CD14-positive monocyte (primary cell): ENCODE results near the gene DLG1. TPM values are rescaled to one million over a fixed set of nuclear protein-coding genes. Genes with fewer than 3 reads are reported as not detected.

Source experiments
- DNase-seq, 3 donors: peaks; one replicate each; pipeline ENCODE4 v3.0.0-alpha.2; 2011 to 2022
- H2AFZ ChIP-seq: 2 replicates; pipeline ENCODE4 v1.6.0; 2012; ENCODE audit warnings: mild to moderate bottlenecking, low read depth, low read length, inconsistent platforms; ENCODE audit not compliant: insufficient read depth, poor library complexity, severe bottlenecking
- H3K27ac ChIP-seq, 2 donors: 1 replicate in 1 of 2; 2 replicates in 1 of 2; pipeline ENCODE4 v1.5.1; 2012 to 2013; ENCODE audit warnings: low read length in 2 of 2, control low read depth in 1 of 2, inconsistent platforms in 1 of 2, low read depth in 1 of 2, mild to moderate bottlenecking in 1 of 2
- H3K27me3 ChIP-seq, 2 donors: one replicate each; pipeline versions ENCODE4 v1.6.0 to v1.6.1; 2011 to 2013; ENCODE audit warnings: low read length in 2 of 2; ENCODE audit not compliant: control insufficient read depth in 2 of 2, insufficient read depth in 2 of 2
- H3K36me3 ChIP-seq, 2 donors: replicated peaks in 1 of 2; 1 replicate in 1 of 2; 2 replicates in 1 of 2; pipeline versions ENCODE4 v1.5.1 to v1.6.1; 2012 to 2013; ENCODE audit warnings: low read length in 2 of 2, control low read depth in 1 of 2, inconsistent platforms in 1 of 2, mild to moderate bottlenecking in 1 of 2; ENCODE audit not compliant: insufficient read depth in 2 of 2, control insufficient read depth in 1 of 2
- H3K4me1 ChIP-seq, 2 donors: 1 replicate in 1 of 2; 2 replicates in 1 of 2; pipeline versions ENCODE4 v1.5.1 to v1.6.1; 2012 to 2013; ENCODE audit warnings: low read length in 2 of 2, control low read depth in 1 of 2, inconsistent platforms in 1 of 2, mild to moderate bottlenecking in 1 of 2, moderate library complexity in 1 of 2; ENCODE audit not compliant: insufficient read depth in 2 of 2, control insufficient read depth in 1 of 2
- H3K4me2 ChIP-seq: replicated peaks from 2 replicates; pipeline ENCODE3; 2012; ENCODE audit warnings: low read length, moderate library complexity, mild to moderate bottlenecking; ENCODE audit not compliant: poor library complexity, severe bottlenecking; ENCODE audit errors: extremely low read depth
- H3K4me3 ChIP-seq, 3 experiments: fragments of 200-600 bp in 1 of 3; sonication (generic) in 1 of 3; replicated peaks in 1 of 3; 1 replicate in 2 of 3; 2 replicates in 1 of 3; pipeline ENCODE4 v1.5.1; 2011 to 2013; ENCODE audit warnings: low read length in 3 of 3, mild to moderate bottlenecking in 3 of 3, control low read depth in 2 of 3, low read depth in 2 of 3, inconsistent platforms in 1 of 3, moderate library complexity in 1 of 3
- H3K79me2 ChIP-seq: 2 replicates; pipeline ENCODE4 v1.6.0; 2012; ENCODE audit warnings: mild to moderate bottlenecking, control low read depth, inconsistent platforms, low read length, moderate library complexity; ENCODE audit not compliant: insufficient read depth
- H3K9ac ChIP-seq: 2 replicates; pipeline ENCODE4 v1.6.0; 2017; ENCODE audit warnings: low read length, mild to moderate bottlenecking; ENCODE audit not compliant: insufficient read depth, poor library complexity, severe bottlenecking
- H3K9me3 ChIP-seq, 2 donors: replicated peaks in 1 of 2; 1 replicate in 1 of 2; 2 replicates in 1 of 2; pipeline versions ENCODE4 v1.5.1 to v1.6.1; 2012 to 2013; ENCODE audit warnings: low read length in 2 of 2, control low read depth in 1 of 2; ENCODE audit not compliant: control insufficient read depth in 1 of 2, insufficient read depth in 1 of 2
- H4K20me1 ChIP-seq: 2 replicates; pipeline ENCODE4 v1.6.0; 2012; ENCODE audit warnings: mild to moderate bottlenecking, low read length, control low read depth, moderate library complexity; ENCODE audit not compliant: insufficient read depth
- H3K27ac Mint-ChIP-seq, 7 donors: one replicate each; pipeline ENCODE4 v1.8.0; 2020; ENCODE audit warnings: mild to moderate bottlenecking in 7 of 7, mixed read lengths in 7 of 7, moderate library complexity in 6 of 7, inconsistent platforms in 2 of 7
- H3K27me3 Mint-ChIP-seq, 3 donors: one replicate each; pipeline ENCODE4 v1.8.0; 2021 to 2022; ENCODE audit warnings: low read depth in 3 of 3, mild to moderate bottlenecking in 3 of 3, mixed read lengths in 3 of 3, moderate library complexity in 3 of 3, inconsistent platforms in 1 of 3
- H3K36me3 Mint-ChIP-seq, 2 donors: one replicate each; pipeline ENCODE4 v1.8.0; 2020; ENCODE audit warnings: mixed read lengths in 2 of 2, inconsistent platforms in 1 of 2, mild to moderate bottlenecking in 1 of 2
- H3K4me1 Mint-ChIP-seq: one replicate; pipeline ENCODE4 v1.8.0; 2020; ENCODE audit warnings: mild to moderate bottlenecking, mixed read lengths
- H3K4me3 Mint-ChIP-seq, 2 donors: one replicate each; pipeline ENCODE4 v1.8.0; 2020; ENCODE audit warnings: mild to moderate bottlenecking in 2 of 2, mixed read lengths in 2 of 2, moderate library complexity in 1 of 2
- H3K9me3 Mint-ChIP-seq, 7 donors: one replicate each; pipeline ENCODE4 v1.8.0; 2020 to 2022; ENCODE audit warnings: mixed read lengths in 7 of 7, mild to moderate bottlenecking in 6 of 7, moderate library complexity in 6 of 7, inconsistent platforms in 2 of 7
- CTCF ChIP-seq: fragments of 200-600 bp; IDR thresholded peaks from one replicate; pipeline ENCODE4 v1.8.0; 2022; ENCODE audit warnings: antibody characterized with exemption, mild to moderate bottlenecking
- WGBS: methylation state at CpG from one replicate; pipeline ENCODE4 v1.1.5; 2013; ENCODE audit warnings: missing lambda C conversion rate; ENCODE audit not compliant: insufficient coverage; 5-methylcytosine and 5-hydroxymethylcytosine counted together
- intact Hi-C, 2 donors: fragments of 100-400 bp; cut with micrococcal nuclease; formaldehyde crosslinking; loops; one replicate each; pipeline versions ENCODE4 v1.15.0 to v1.15.1; 2023
- polyA plus RNA-seq, 3 donors: library from polyadenylated mRNA; depleted of rRNA in 1 of 3; unstranded in 2 of 3; stranded (reverse) in 1 of 3; fragments of 300-500 nt in 2 of 3; fragments of >200 nt in 1 of 3; fragmentation: Illumina TruSeq in 2 of 3; gene quantifications; 1 replicate in 2 of 3; 2 replicates in 1 of 3; pipeline ENCODE4 v1.2.3, GENCODE V29; 2012 to 2021

DLG1 gene
- polyA plus RNA-seq, 3 donors = 6.5 to 21.9 (median 10.2) TPM

GRCh38 chr3:197297002-197297401 is 1.4 kb downstream of the DLG1 start:
- Histone ChIP-seq H3K27me3 (peaks cover 12 to 19% of the 10 kb centered on the region in 2 donors), H4K20me1 (no peaks in the 10 kb centered on the region), H3K9ac (peak overlapping the region; percentile 90), H3K79me2 (peaks cover 24% of the 10 kb centered on the region), H3K27ac (no peak overlapping the region), H3K4me1 (peaks cover 17 to 22% of the 10 kb centered on the region in 2 donors), H2AFZ (peak overlapping the region; percentile 96), H3K4me2 (peak overlapping the region; percentile 86), H3K9me3 (no peaks in the 10 kb centered on the region), H3K4me3 (peak overlapping the region; percentile 62 to 96 (median 86)), H3K36me3 (peaks cover 0 to 12% of the 10 kb centered on the region in 2 donors)
- TF ChIP-seq CTCF = no peak
- WGBS = 1% methylated on average over 11 of the region's 15 CpGs
- H3K4me3 Mint-ChIP-seq = peak overlapping the region; percentile 93
- H3K4me1 Mint-ChIP-seq = peaks cover 36% of the 10 kb centered on the region
- H3K9me3 Mint-ChIP-seq = peaks cover 0 to 2% (median 0%) of the 10 kb centered on the region in 7 donors
- peaks cover 8 to 12% of the 10 kb centered on the region in 2 donors for H3K36me3 Mint-ChIP-seq
- intact Hi-C loops = no loop called here
- H3K27me3 Mint-ChIP-seq = peaks cover 18 to 25% (median 24%) of the 10 kb centered on the region in 3 donors
- peak overlapping the region in 5 of 7 donors; percentile 52 to 81 (median 66) for H3K27ac Mint-ChIP-seq
- DNase-seq = no peak

- Histone ChIP-seq H3K9me3 (no peaks in the 10 kb centered on the region), H3K36me3 (peaks cover 0 to 12% of the 10 kb centered on the region in 2 donors), H3K4me1 (peaks cover 17 to 22% of the 10 kb centered on the region in 2 donors), H3K79me2 (peaks cover 24% of the 10 kb centered on the region), H3K4me2 (peak overlapping the region; percentile 86), H3K4me3 (peak overlapping the region in 1 of 3 experiments; percentile 96), H4K20me1 (no peaks in the 10 kb centered on the region), H3K27me3 (peaks cover 12 to 19% of the 10 kb centered on the region in 2 donors), H3K27ac (no peak overlapping the region), H2AFZ (peak overlapping the region; percentile 96), H3K9ac (no peak overlapping the region)
- Mint-ChIP-seq H3K27ac (no peak overlapping the region), H3K4me1 (peaks cover 38% of the 10 kb centered on the region), H3K27me3 (peaks cover 15 to 24% (median 22%) of the 10 kb centered on the region in 3 donors), H3K36me3 (peaks cover 13 to 17% of the 10 kb centered on the region in 2 donors), H3K4me3 (peak overlapping the region in 1 of 2 donors; percentile 93), H3K9me3 (peaks cover 0 to 2% (median 0%) of the 10 kb centered on the region in 7 donors)
- WGBS = no CpG with 5 or more reads among the region's 2 CpGs
- TF ChIP-seq CTCF = no peak
- DNase-seq = no peak
- intact Hi-C loops = no loop called here
Observed at GRCh38 chr3:197296545-197296944, 1.9 kb downstream of the DLG1 start.
